Lower leg skin (tissue), 4 donors: ENCODE measurements around the gene BRD7. TPM values are rescaled to one million over a fixed set of nuclear protein-coding genes. Genes with fewer than 3 reads are reported as not detected.
A peak's percentile ranks its signal among the peaks of the same experiment; 100 is the strongest.

Experiments used
- DNase-seq, 2 donors: peaks; one replicate each; pipeline ENCODE4 v3.0.0-alpha.2; 2019; ENCODE audit warnings: low spot score in 2 of 2
- H3K4me3 ChIP-seq: fragments of 200-600 bp; sonication (generic); 2 replicates; pipeline ENCODE4 v1.5.1; 2017; ENCODE audit warnings: mild to moderate bottlenecking, low read depth; ENCODE audit not compliant: poor library complexity, severe bottlenecking
- CTCF ChIP-seq, 3 donors: fragments of 450-650 bp; IDR thresholded peaks; one replicate each; pipeline ENCODE4 v1.5.1; 2016; ENCODE audit warnings: antibody characterized with exemption in 3 of 3, mild to moderate bottlenecking in 3 of 3, moderate library complexity in 2 of 3
- POLR2A ChIP-seq, 2 donors: fragments of 450-650 bp; IDR thresholded peaks; one replicate each; pipeline ENCODE4 v1.6.1; 2016 to 2017; ENCODE audit warnings: antibody characterized with exemption in 2 of 2, mild to moderate bottlenecking in 1 of 2, moderate library complexity in 1 of 2
- WGBS, 2 donors: methylation state at CpG; one replicate each; pipeline ENCODE4 v1.1.5; 2018; 5-methylcytosine and 5-hydroxymethylcytosine counted together
- intact Hi-C: fragments of 100-400 bp; cut with DNase I; formaldehyde crosslinking; loops from one replicate; pipeline ENCODE4 v1.15.0; 2023; ENCODE audit warnings: low total_unique reads
- total RNA-seq, 4 donors: library from RNA; depleted of rRNA; stranded (reverse); fragments of >200 nt; gene quantifications; one replicate each; pipeline ENCODE4 v1.1.0, GENCODE V29; 2016

Gene BRD7
- total RNA-seq, 4 donors from 2014 or later: 48.6 to 86.3 (median 52.0) TPM

GRCh38 chr16:50331570-50331969 is 37.2 kb downstream of the BRD7 start:
- H3K4me3 ChIP-seq: no peak overlapping the region
- DNase-seq: no peak
- intact Hi-C loops: no loop called here
- WGBS, 2 donors: 95 to 97% methylated on average over 5 of the region's 5 CpGs
- TF ChIP-seq POLR2A (IDR thresholded peaks at IDR 0.05): no peak
- no peak for TF ChIP-seq CTCF (IDR thresholded peaks at IDR 0.05)

- intact Hi-C loops: no loop called here
- DNase-seq: no peak
- no peak overlapping the region for H3K4me3 ChIP-seq
- WGBS, 2 donors: 80 to 83% methylated on average over 11 of the region's 11 CpGs
- TF ChIP-seq CTCF (IDR thresholded peaks at IDR 0.05): no peak
- no peak for TF ChIP-seq POLR2A (IDR thresholded peaks at IDR 0.05)
These were observed 39.2 kb downstream of the BRD7 start for GRCh38 chr16:50329446-50330189.

- intact Hi-C loops: no loop called here
- H3K4me3 ChIP-seq: no peak overlapping the region
- WGBS, 2 donors: 60 to 61% methylated on average over 7 of the region's 7 CpGs
- TF ChIP-seq POLR2A (IDR thresholded peaks at IDR 0.05) (no peak), CTCF (IDR thresholded peaks at IDR 0.05) (no peak)
- peak in 1 of 2 donors; percentile 26 for DNase-seq
These were observed 41.8 kb downstream of the BRD7 start for GRCh38 chr16:50326835-50327465.

- intact Hi-C loops: no loop called here
- no peak overlapping the region for H3K4me3 ChIP-seq
- WGBS, 2 donors: 84 to 91% methylated on average over 5 of the region's 5 CpGs
- no peak for DNase-seq
- TF ChIP-seq POLR2A (IDR thresholded peaks at IDR 0.05) (no peak), CTCF (IDR thresholded peaks at IDR 0.05) (no peak)
These were observed 42.5 kb downstream of the BRD7 start for GRCh38 chr16:50326264-50326663.

GRCh38 chr16:50324345-50324744 is 44.4 kb downstream of the BRD7 start:
- 88 to 91% methylated on average over 6 of the region's 6 CpGs for WGBS, 2 donors
- intact Hi-C loops: no loop called here
- DNase-seq: no peak
- H3K4me3 ChIP-seq: no peak overlapping the region
- TF ChIP-seq POLR2A (IDR thresholded peaks at IDR 0.05) (no peak), CTCF (IDR thresholded peaks at IDR 0.05) (no peak)
